Measurements from ENCODE around the gene PRSS50. TPM values are rescaled to one million over a fixed set of nuclear protein-coding genes. Genes with fewer than 3 reads are reported as not detected.
"Not testable (repeated sequence)": the region's sequence is repeated elsewhere in the genome, so short reads cannot be mapped to it uniquely, and the experiment has no call there.

PRSS50 gene
- total and polyA plus RNA-seq, 7 donors, result 0.03 to 1.1 (median 0.49) TPM; not detected in 3

- Histone ChIP-seq H3K27ac (no peak overlapping the region), H3K36me3 (no peaks in the 10 kb centered on the region), H3K4me3 (no peak overlapping the region), H3K9me3 (no peaks in the 10 kb centered on the region), H3K4me1 (no peaks in the 10 kb centered on the region), H3K27me3 (peaks cover 0 to 5% (median 0%) of the 10 kb centered on the region in 3 donors)
- TF ChIP-seq, protein P1, sequence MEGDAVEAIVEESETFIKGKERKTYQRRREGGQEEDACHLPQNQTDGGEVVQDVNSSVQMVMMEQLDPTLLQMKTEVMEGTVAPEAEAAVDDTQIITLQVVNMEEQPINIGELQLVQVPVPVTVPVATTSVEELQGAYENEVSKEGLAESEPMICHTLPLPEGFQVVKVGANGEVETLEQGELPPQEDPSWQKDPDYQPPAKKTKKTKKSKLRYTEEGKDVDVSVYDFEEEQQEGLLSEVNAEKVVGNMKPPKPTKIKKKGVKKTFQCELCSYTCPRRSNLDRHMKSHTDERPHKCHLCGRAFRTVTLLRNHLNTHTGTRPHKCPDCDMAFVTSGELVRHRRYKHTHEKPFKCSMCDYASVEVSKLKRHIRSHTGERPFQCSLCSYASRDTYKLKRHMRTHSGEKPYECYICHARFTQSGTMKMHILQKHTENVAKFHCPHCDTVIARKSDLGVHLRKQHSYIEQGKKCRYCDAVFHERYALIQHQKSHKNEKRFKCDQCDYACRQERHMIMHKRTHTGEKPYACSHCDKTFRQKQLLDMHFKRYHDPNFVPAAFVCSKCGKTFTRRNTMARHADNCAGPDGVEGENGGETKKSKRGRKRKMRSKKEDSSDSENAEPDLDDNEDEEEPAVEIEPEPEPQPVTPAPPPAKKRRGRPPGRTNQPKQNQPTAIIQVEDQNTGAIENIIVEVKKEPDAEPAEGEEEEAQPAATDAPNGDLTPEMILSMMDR (IDR thresholded peaks at IDR 0.05), result no peak
- TF ChIP-seq POLR2AphosphoS5 (IDR thresholded peaks at IDR 0.05), result no peak
- no peak for TF ChIP-seq EP300 (IDR thresholded peaks at IDR 0.05)
- no peak for TF ChIP-seq POLR2A (IDR thresholded peaks at IDR 0.05)
- WGBS, 2 donors, result 77 to 92% methylated on average over 12 of the region's 12 CpGs
- intact Hi-C loops (cut with DNase I), result no loop called here
- no peak for DNase-seq
Observed at GRCh38 chr3:46742992-46743585, 25.4 kb upstream of the PRSS50 start.

DNA sequence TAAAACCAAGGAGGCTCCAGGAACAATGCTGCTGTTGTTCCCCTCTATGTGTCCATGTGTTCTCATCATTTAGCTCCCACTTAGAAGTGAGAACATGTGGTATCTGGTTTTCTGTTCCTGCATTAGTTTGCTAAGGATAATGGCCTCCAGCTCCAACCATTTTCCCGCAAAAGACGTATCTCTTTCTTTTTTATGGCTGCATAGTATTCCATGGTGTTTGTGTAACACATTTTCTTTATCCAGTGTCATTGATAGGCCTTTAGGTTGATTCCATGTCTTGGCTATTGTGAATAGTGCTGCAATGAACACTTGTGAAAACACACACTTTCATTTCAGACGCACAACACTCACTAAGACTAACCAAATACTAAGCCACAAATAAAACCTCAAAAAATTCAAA is 21.9 kb upstream of the PRSS50 start:
- H3K4me1 ChIP-seq; H3K4me3 ChIP-seq; H3K27ac ChIP-seq; DNase-seq; intact Hi-C loops (cut with DNase I); H3K9me3 ChIP-seq; H3K36me3 ChIP-seq; H3K27me3 ChIP-seq: not testable (repeated sequence)
- 97% methylated on average over 3 of the region's 3 CpGs for WGBS, 2 donors

- no peaks in the 10 kb centered on the region for H3K36me3 ChIP-seq
- H3K27me3 ChIP-seq, result no peaks in the 10 kb centered on the region
- no peak for DNase-seq
- no peaks in the 10 kb centered on the region for H3K4me1 ChIP-seq
- no peak overlapping the region for H3K4me3 ChIP-seq
- TF ChIP-seq, protein P1 (IDR thresholded peaks at IDR 0.05), result no peak
- TF ChIP-seq POLR2A (IDR thresholded peaks at IDR 0.05), result no peak
- TF ChIP-seq POLR2AphosphoS5 (IDR thresholded peaks at IDR 0.05), result no peak
- TF ChIP-seq EP300 (IDR thresholded peaks at IDR 0.05), result no peak
- no peaks in the 10 kb centered on the region for H3K9me3 ChIP-seq
- 16 to 58% methylated on average over 4 of the region's 4 CpGs for WGBS, 2 donors
- intact Hi-C loops (cut with DNase I), result no loop called here
- no peak overlapping the region for H3K27ac ChIP-seq
Observed at GRCh38 chr3:46737329-46737731, 19.7 kb upstream of the PRSS50 start.

GRCh38 chr3:46736006-46736872 is 18.6 kb upstream of the PRSS50 start:
- no peak overlapping the region for H3K27ac ChIP-seq
- WGBS, 2 donors, result 87% methylated on average over 20 of the region's 20 CpGs
- intact Hi-C loops (cut with DNase I), result no loop called here
- no peaks in the 10 kb centered on the region for H3K36me3 ChIP-seq
- no peak for DNase-seq
- H3K27me3 ChIP-seq, result no peaks in the 10 kb centered on the region
- H3K9me3 ChIP-seq, result no peaks in the 10 kb centered on the region
- H3K4me1 ChIP-seq, result no peaks in the 10 kb centered on the region
- TF ChIP-seq POLR2A (IDR thresholded peaks at IDR 0.05), result no peak
- no peak for TF ChIP-seq POLR2AphosphoS5 (IDR thresholded peaks at IDR 0.05)
- TF ChIP-seq EP300 (IDR thresholded peaks at IDR 0.05), result no peak
- TF ChIP-seq, protein P1 (IDR thresholded peaks at IDR 0.05), result no peak
- no peak overlapping the region for H3K4me3 ChIP-seq

DNA sequence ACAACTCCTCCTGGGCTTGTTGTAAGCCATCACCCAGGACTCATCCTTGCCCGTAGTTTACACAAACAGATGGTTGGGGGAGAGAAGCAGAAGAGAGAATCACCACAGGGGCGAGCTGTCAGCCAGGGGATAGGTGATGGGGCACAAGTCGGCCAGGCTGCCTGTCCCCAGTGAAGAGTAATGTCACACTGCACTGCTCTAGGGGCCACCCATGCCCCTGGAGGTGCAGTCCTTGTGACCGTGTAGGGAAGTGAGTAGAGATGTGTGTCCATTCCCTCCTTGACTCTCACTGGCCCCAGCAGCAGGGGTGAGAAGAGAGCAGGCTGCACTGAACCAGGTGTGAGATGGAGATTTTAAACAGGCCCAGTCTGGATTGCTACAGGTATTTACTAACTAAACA is 17.1 kb upstream of the PRSS50 start:
- DNase-seq, result no peak
- no peak overlapping the region for H3K27ac ChIP-seq
- TF ChIP-seq POLR2AphosphoS5 (IDR thresholded peaks at IDR 0.05) (no peak), EP300 (IDR thresholded peaks at IDR 0.05) (no peak), POLR2A (IDR thresholded peaks at IDR 0.05) (no peak)
- TF ChIP-seq, protein P1 (IDR thresholded peaks at IDR 0.05), result no peak
- no peaks in the 10 kb centered on the region for H3K27me3 ChIP-seq
- H3K9me3 ChIP-seq, result no peaks in the 10 kb centered on the region
- H3K4me1 ChIP-seq, result no peaks in the 10 kb centered on the region
- intact Hi-C loops (cut with DNase I), result no loop called here
- H3K4me3 ChIP-seq, result no peak overlapping the region
- H3K36me3 ChIP-seq, result no peaks in the 10 kb centered on the region
- WGBS, 2 donors, result 71 to 73% methylated on average over 4 of the region's 4 CpGs

All from sigmoid colon (tissue), 7 donors.